Measurements from ENCODE around the gene HMGCS1.
"Not testable (repeated sequence)": the region's sequence is repeated elsewhere in the genome, so short reads cannot be mapped to it uniquely, and the experiment has no call there.

Gene HMGCS1

GRCh38 chr5:43279548-43280274, 33.5 kb downstream of the HMGCS1 start:
- no peak overlapping the region for H3K4me3 ChIP-seq (ENCODE audit: low read length)
- no peak for DNase-seq (ENCODE audit: low read depth)
- TF ChIP-seq CTCF (conservative IDR thresholded peaks at IDR 0.05; ENCODE audit: low read length), result no peak

DNA sequence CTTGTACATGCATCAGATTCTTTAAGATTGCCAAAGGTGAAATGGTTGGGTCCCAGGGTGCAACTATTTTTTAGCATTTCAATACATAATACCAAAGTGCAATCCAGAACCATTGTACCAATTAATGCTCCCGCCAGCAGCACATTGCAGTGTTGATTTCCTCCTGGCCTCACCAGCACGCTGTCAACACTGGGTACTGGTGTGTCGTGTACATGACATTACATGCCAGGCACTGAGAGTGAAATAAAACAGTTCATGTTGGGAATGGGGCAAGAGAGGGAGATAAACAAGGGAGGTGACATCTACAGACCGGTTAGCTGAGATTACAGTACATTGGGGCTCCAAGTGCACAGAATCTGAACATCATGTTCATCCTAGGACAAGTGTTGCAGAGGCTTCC, 37.8 kb downstream of the HMGCS1 start:
- no peak for TF ChIP-seq CTCF (conservative IDR thresholded peaks at IDR 0.05; ENCODE audit: low read length)
- no peak overlapping the region for H3K4me3 ChIP-seq (ENCODE audit: low read length)
- DNase-seq (ENCODE audit: low read depth), result no peak

DNA sequence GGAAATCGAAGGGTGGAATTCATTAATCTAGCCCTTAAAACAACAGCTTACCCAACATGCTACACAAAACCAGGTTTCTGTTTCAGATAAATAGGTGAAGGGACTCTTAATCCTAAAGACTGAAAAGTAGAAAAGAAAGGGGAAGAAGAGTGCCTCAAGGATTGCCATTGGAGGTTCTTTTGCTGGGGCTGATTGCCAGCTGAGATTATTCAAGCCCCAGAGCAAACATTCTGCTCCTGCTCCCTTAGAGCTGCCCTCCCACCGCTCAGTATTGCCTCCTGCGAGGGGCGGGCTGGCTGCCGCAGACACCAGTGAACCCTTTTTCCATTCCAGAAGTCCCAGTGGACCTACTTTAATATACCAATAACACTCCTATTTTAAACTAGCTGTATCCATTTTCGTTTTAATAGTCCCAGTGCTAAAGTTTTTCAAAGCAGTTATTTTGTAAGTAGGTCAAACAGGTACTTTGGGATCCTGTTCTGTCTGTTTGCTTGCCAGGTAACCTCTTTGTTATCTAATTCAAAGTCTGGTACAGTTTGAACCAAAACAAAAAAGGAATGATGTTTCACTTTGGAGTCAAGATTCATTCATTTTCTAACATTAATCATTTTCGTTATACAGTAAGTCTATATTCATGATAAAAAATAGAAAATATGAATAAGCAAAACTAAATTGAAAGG, 38.6 kb downstream of the HMGCS1 start:
- no peak for DNase-seq (ENCODE audit: low read depth)

GRCh38 chr5:43273552-43273951, 39.7 kb downstream of the HMGCS1 start:
- no peak for DNase-seq (ENCODE audit: low read depth)
- no peak overlapping the region for H3K4me3 ChIP-seq (ENCODE audit: low read length)
- no peak for TF ChIP-seq CTCF (conservative IDR thresholded peaks at IDR 0.05; ENCODE audit: low read length)

More for the DNA sequence above, 38.6 kb downstream of the HMGCS1 start:
- TF ChIP-seq CTCF (conservative IDR thresholded peaks at IDR 0.05; ENCODE audit: low read length), result no peak
- H3K4me3 ChIP-seq (ENCODE audit: low read length), result no peak overlapping the region

GRCh38 chr5:43270645-43271044, 42.6 kb downstream of the HMGCS1 start:
- H3K4me3 ChIP-seq (ENCODE audit: low read length), result no peak overlapping the region
- no peak for DNase-seq (ENCODE audit: low read depth)
- no peak for TF ChIP-seq CTCF (conservative IDR thresholded peaks at IDR 0.05; ENCODE audit: low read length)

GRCh38 chr5:43268188-43268820, 44.9 kb downstream of the HMGCS1 start:
- H3K4me3 ChIP-seq (ENCODE audit: low read length), result no peak overlapping the region
- no peak for TF ChIP-seq CTCF (conservative IDR thresholded peaks at IDR 0.05; ENCODE audit: low read length)
- DNase-seq (ENCODE audit: low read depth), result no peak

GRCh38 chr5:43262269-43262668, 50.9 kb downstream of the HMGCS1 start:
- not testable (repeated sequence) for H3K4me3 ChIP-seq (ENCODE audit: low read length); DNase-seq (ENCODE audit: low read depth)
